HEK293 (cell line): ENCODE measurements around the gene IRAK2.

Experiments
- CTCF ChIA-PET: fragments of 350-600 bp; formaldehyde crosslinking; extraction: SDS; loops from one replicate; lab custom pipeline; 2021; ENCODE audit warnings: antibody characterized with exemption; lab: Yijun Ruan, JAX
- POLR2A ChIA-PET: fragments of 300-600 bp; formaldehyde crosslinking; extraction: SDS; loops from one replicate; lab custom pipeline; 2020; ENCODE audit warnings: antibody characterized with exemption, inconsistent platforms; lab: Yijun Ruan, JAX
- H3K27ac ChIP-seq: fragments of 200-500 bp; sonication (Bioruptor generic); 2 replicates; pipeline ENCODE4 v1.5.1; 2014; ENCODE audit warnings: low read depth, low read length, control low read depth, inconsistent platforms; ENCODE audit errors: extremely low read depth
- H3K36me3 ChIP-seq, 2 experiments: fragments of 200-500 bp in 1 of 2; sonication (Bioruptor generic) in 1 of 2; 1 replicate in 1 of 2; 2 replicates in 1 of 2; pipeline ENCODE4 v1.5.1; 2014 to 2017; ENCODE audit warnings: inconsistent platforms in 2 of 2, low read length in 2 of 2; ENCODE audit not compliant: control insufficient read depth in 2 of 2, insufficient read depth in 1 of 2
- H3K4me1 ChIP-seq: fragments of 200-500 bp; sonication (Bioruptor generic); 2 replicates; pipeline ENCODE4 v1.5.1; 2014; ENCODE audit warnings: mild to moderate bottlenecking, low read length, inconsistent platforms; ENCODE audit not compliant: control insufficient read depth, insufficient read depth
- H3K4me3 ChIP-seq: 2 replicates; pipeline ENCODE4 v1.5.1; 2011; ENCODE audit warnings: low read depth, mild to moderate bottlenecking, control low read depth, low read length, moderate library complexity
- H3K9me3 ChIP-seq: fragments of 200-500 bp; sonication (Bioruptor generic); 2 replicates; pipeline ENCODE4 v1.5.1; 2014; ENCODE audit warnings: low read depth, low read length, inconsistent platforms; ENCODE audit not compliant: control insufficient read depth, insufficient read depth
- GLIS1 ChIP-seq: fragments of 450-650 bp; formaldehyde crosslinking; IDR thresholded peaks from 2 replicates; pipeline ENCODE4 v1.5.1; 2016; ENCODE audit warnings: missing biosample characterization, missing genetic modification characterization
- PRDM1 ChIP-seq: fragments of 450-650 bp; formaldehyde crosslinking; IDR thresholded peaks from 2 replicates; pipeline ENCODE4; 2016; ENCODE audit warnings: missing biosample characterization, missing genetic modification characterization
- PRDM6 ChIP-seq: fragments of 450-650 bp; formaldehyde crosslinking; IDR thresholded peaks from 2 replicates; pipeline ENCODE4 v1.5.1; 2017; ENCODE audit warnings: missing biosample characterization, missing genetic modification characterization
- SP7 ChIP-seq: fragments of 450-650 bp; formaldehyde crosslinking; IDR thresholded peaks from 2 replicates; pipeline ENCODE4 v1.5.1; 2016; ENCODE audit warnings: missing biosample characterization, missing genetic modification characterization
- ZBTB44 ChIP-seq: fragments of 450-650 bp; IDR thresholded peaks from 2 replicates; pipeline ENCODE4 v1.5.1; 2018; ENCODE audit warnings: missing biosample characterization, mild to moderate bottlenecking, missing genetic modification characterization
- ZFP41 ChIP-seq: fragments of 450-650 bp; formaldehyde crosslinking; IDR thresholded peaks from 2 replicates; pipeline ENCODE4 v1.5.1; 2016; ENCODE audit warnings: missing biosample characterization, missing genetic modification characterization, borderline replicate concordance
- ZIC2 ChIP-seq: fragments of 450-650 bp; formaldehyde crosslinking; IDR thresholded peaks from 2 replicates; pipeline ENCODE4 v1.5.1; 2016; ENCODE audit warnings: missing biosample characterization, missing genetic modification characterization
- ZNF223 ChIP-seq: fragments of 450-650 bp; formaldehyde crosslinking; IDR thresholded peaks from 2 replicates; pipeline ENCODE4 v1.5.1; 2016; ENCODE audit warnings: missing biosample characterization, missing genetic modification characterization
- ZNF24 ChIP-seq: fragments of 450-650 bp; formaldehyde crosslinking; IDR thresholded peaks from 2 replicates; pipeline ENCODE4 v1.5.1; 2016; ENCODE audit warnings: missing biosample characterization, missing genetic modification characterization
- ZNF302 ChIP-seq: fragments of 450-650 bp; formaldehyde crosslinking; IDR thresholded peaks from 2 replicates; pipeline ENCODE4 v1.5.1; 2016; ENCODE audit warnings: missing biosample characterization, missing genetic modification characterization, low read depth
- ZNF366 ChIP-seq: fragments of 450-650 bp; formaldehyde crosslinking; conservative IDR thresholded peaks from 2 replicates; pipeline ENCODE4 v1.5.1; 2016; ENCODE audit warnings: missing biosample characterization, missing genetic modification characterization
- ZNF398 ChIP-seq: fragments of 450-650 bp; formaldehyde crosslinking; IDR thresholded peaks from 2 replicates; pipeline ENCODE4 v1.5.1; 2017; ENCODE audit warnings: missing biosample characterization, missing genetic modification characterization
- ZNF558 ChIP-seq: fragments of 450-650 bp; formaldehyde crosslinking; IDR thresholded peaks from 2 replicates; pipeline ENCODE4 v1.5.1; 2016; ENCODE audit warnings: missing biosample characterization, missing genetic modification characterization
- ZNF596 ChIP-seq: fragments of 450-650 bp; IDR thresholded peaks from 2 replicates; pipeline ENCODE4 v1.5.0; 2018; ENCODE audit warnings: missing biosample characterization, mild to moderate bottlenecking, missing genetic modification characterization, moderate library complexity
- ZNF621 ChIP-seq: fragments of 450-650 bp; formaldehyde crosslinking; IDR thresholded peaks from 2 replicates; pipeline ENCODE4 v1.5.1; 2017; ENCODE audit warnings: missing biosample characterization, missing genetic modification characterization
- ZNF660 ChIP-seq: fragments of 450-650 bp; IDR thresholded peaks from 2 replicates; pipeline ENCODE4 v1.5.1; 2018; ENCODE audit warnings: missing biosample characterization, mild to moderate bottlenecking, missing genetic modification characterization
- ZSCAN4 ChIP-seq: fragments of 450-650 bp; formaldehyde crosslinking; IDR thresholded peaks from 2 replicates; pipeline ENCODE4 v1.5.1; 2017; ENCODE audit warnings: missing biosample characterization, missing genetic modification characterization

IRAK2 gene

GRCh38 chr3:10286133-10286524 lies 121.4 kb downstream of the IRAK2 start (continued):
- TF ChIP-seq ZBTB44, result no peak
- no peak for TF ChIP-seq ZNF398 (tag by site-specific recombination)
- TF ChIP-seq ZNF223, result no peak
- TF ChIP-seq ZNF558 (tag by site-specific recombination), result no peak
- TF ChIP-seq ZNF596 (tag by site-specific recombination), result no peak
- no peak for TF ChIP-seq PRDM6
- TF ChIP-seq ZNF24 (tag by site-specific recombination), result no peak
- no peak for TF ChIP-seq ZNF621 (tag by site-specific recombination)
- TF ChIP-seq ZFP41 (tag by site-specific recombination), result no peak
- no peak for TF ChIP-seq SP7 (tag by site-specific recombination)

GRCh38 chr3:10286596-10287295 lies 122.0 kb downstream of the IRAK2 start:
- no peaks in the 10 kb centered on the region for H3K9me3 ChIP-seq
- POLR2A ChIA-PET, result interaction anchor here (0.6 kb wide), 1 partner anchor 10 kb away, joined by 5 read pairs; no protein-coding TSS in a partner anchor
- H3K4me1 ChIP-seq, result no peaks in the 10 kb centered on the region
- TF ChIP-seq PRDM1 (tag by site-specific recombination) (0 out of 2 replicates have a peak, but pooled peaks have one; percentile 39), ZIC2 (tag by site-specific recombination) (peak; percentile 40; the same call in 1 of the 2 replicates), GLIS1 (tag by site-specific recombination) (peak; percentile 83), ZNF302 (tag by site-specific recombination) (no peak), ZNF366 (0 out of 2 replicates have a peak, but pooled peaks have one; percentile 24), ZNF660 (tag by site-specific recombination) (peak; percentile 32; the same call in 1 of the 2 replicates), ZSCAN4 (tag by site-specific recombination) (no peak)
- H3K27ac ChIP-seq, result no peak overlapping the region
- CTCF ChIA-PET, result interaction anchor here (0.9 to 1.4 kb wide), 2 partner anchors 23 to 232 kb away, joined by 3 read pairs; no protein-coding TSS in a partner anchor
- H3K36me3 ChIP-seq, result peaks cover 9 to 91% of the 10 kb centered on the region in 2 experiments; a peak in 2 of 3 replicates
- H3K4me3 ChIP-seq, result no peak overlapping the region
